D341Med (cell line): ENCODE results near the gene CYP2W1.
A peak's percentile ranks its signal among the peaks of the same experiment; 100 is the strongest.
"Not testable (repeated sequence)": the region's sequence is repeated elsewhere in the genome, so short reads cannot be mapped to it uniquely, and the experiment has no call there.

ENCODE experiments used
- DNase-seq: peaks from one replicate; pipeline ENCODE4 v3.0.0; 2012; ENCODE audit warnings: low spot score

Gene CYP2W1

GRCh38 chr7:983004-983615, at the start of gene CYP2W1:
CYP2W1 (plus strand) TSS chr7:983181; CDS start chr7:983212, 31 bp downstream.
- no peak for DNase-seq

- DNase-seq, result no peak
Observed at GRCh38 chr7:934469-935163, 48.4 kb upstream of the CYP2W1 start.

- DNase-seq, result no peak
Observed at GRCh38 chr7:935164-935873, 47.7 kb upstream of the CYP2W1 start.

- no peak for DNase-seq
Observed at GRCh38 chr7:935874-936385, 47.1 kb upstream of the CYP2W1 start.

- DNase-seq, result no peak
Observed at GRCh38 chr7:936386-937054, 46.5 kb upstream of the CYP2W1 start.

- DNase-seq, result no peak
Observed at GRCh38 chr7:937856-938484, 45.0 kb upstream of the CYP2W1 start.

GRCh38 chr7:938546-939185, 44.3 kb upstream of the CYP2W1 start:
- no peak for DNase-seq

- DNase-seq, result no peak
Observed at GRCh38 chr7:939843-940242, 43.1 kb upstream of the CYP2W1 start.

GRCh38 chr7:940599-941408, 42.2 kb upstream of the CYP2W1 start:
- DNase-seq, result no peak

GRCh38 chr7:943793-944192, 39.2 kb upstream of the CYP2W1 start:
- DNase-seq, result not testable (repeated sequence)

- no peak for DNase-seq
Observed at GRCh38 chr7:944744-945143, 38.2 kb upstream of the CYP2W1 start.

GRCh38 chr7:945147-945555, 37.8 kb upstream of the CYP2W1 start:
- no peak for DNase-seq

GRCh38 chr7:945556-946255, 37.3 kb upstream of the CYP2W1 start:
- no peak for DNase-seq

- no peak for DNase-seq
Observed at GRCh38 chr7:946256-946996, 36.6 kb upstream of the CYP2W1 start.

GRCh38 chr7:947391-948210, 35.4 kb upstream of the CYP2W1 start:
- DNase-seq, result no peak

GRCh38 chr7:949021-949934, 33.7 kb upstream of the CYP2W1 start:
- DNase-seq, result peak; percentile 22

- DNase-seq, result peak; percentile 30
Observed at GRCh38 chr7:951881-952547, 31.0 kb upstream of the CYP2W1 start.
